K562 (cell line): ENCODE results near the gene TRAPPC2B. TPM values are rescaled to one million over a fixed set of nuclear protein-coding genes. Genes with fewer than 3 reads are reported as not detected.

Source experiments
- FOSL1 ChIP-seq: fragments of 200-800 bp; sonication (Bioruptor generic); conservative IDR thresholded peaks from 2 replicates; pipeline ENCODE4 v1.6.1; 2016; ENCODE audit warnings: missing genetic modification characterization, missing compliant biosample characterization
- FOXM1 ChIP-seq, 2 experiments: fragments of 450-650 bp in 1 of 2; sonication (generic) in 1 of 2; formaldehyde crosslinking in 1 of 2; IDR thresholded peaks; 2 replicates each; pipeline versions ENCODE4 v1.6.1 to v1.9.0; 2017 to 2022; ENCODE audit warnings: low read depth in 2 of 2, mild to moderate bottlenecking in 2 of 2, missing genetic modification reagents in 1 of 2, moderate library complexity in 1 of 2
- HIVEP1 ChIP-seq: fragments of 250-450 bp; sonication (Bioruptor Pico); IDR thresholded peaks from 2 replicates; pipeline ENCODE4 v1.4.0; 2020; ENCODE audit warnings: mild to moderate bottlenecking
- MEF2A ChIP-seq: IDR thresholded peaks from 2 replicates; pipeline ENCODE4 v1.6.1; 2011; ENCODE audit warnings: low read depth, mild to moderate bottlenecking, low read length, moderate library complexity; ENCODE audit not compliant: control insufficient read depth
- MEF2D ChIP-seq: conservative IDR thresholded peaks from 2 replicates; pipeline ENCODE4 v1.6.1; 2016; ENCODE audit warnings: low read depth, missing genetic modification characterization, missing compliant biosample characterization
- NBN ChIP-seq: fragments of 450-650 bp; IDR thresholded peaks from 2 replicates; pipeline ENCODE4 v1.6.1; 2016; ENCODE audit warnings: low read depth, mild to moderate bottlenecking
- NR2F6 ChIP-seq: fragments of 450-650 bp; formaldehyde crosslinking; IDR thresholded peaks from 2 replicates; pipeline ENCODE4 v1.4.0; 2020; ENCODE audit warnings: mild to moderate bottlenecking
- RCOR1 ChIP-seq, 2 experiments: IDR thresholded peaks; 2 replicates each; pipeline ENCODE4 v1.6.1; 2012; ENCODE audit warnings: low read depth in 2 of 2, low read length in 2 of 2, borderline replicate concordance in 1 of 2, improper control_type of control experiment in 1 of 2
- ZNF445 ChIP-seq: fragments of 250-450 bp; sonication (Bioruptor Pico); IDR thresholded peaks from 2 replicates; pipeline ENCODE4 v1.4.0; 2020; ENCODE audit warnings: low read depth, mild to moderate bottlenecking, moderate library complexity
- polyA plus RNA-seq, 8 experiments: library from polyadenylated mRNA; depleted of rRNA in 4 of 8; stranded (reverse) in 5 of 8; unstranded in 3 of 8; fragments of >200 nt; fragmentation: Nextera tagmentation in 2 of 8; fragmentation: Illumina TruSeq in 1 of 8; extraction: Ambion mirVana in 2 of 8; extraction: Trizol in 1 of 8; gene quantifications; 2 replicates each; pipeline versions ENCODE4 v1.2.1 to v1.2.3, GENCODE V29; 2011 to 2014; ENCODE audit warnings: inconsistent platforms in 1 of 8, missing spikeins in 1 of 8
- total RNA-seq, 7 experiments: library from RNA; depleted of rRNA in 6 of 7; stranded (reverse); fragments of >200 nt in 6 of 7; fragmentation: Illumina TruSeq in 2 of 7; extraction: Trizol in 2 of 7; gene quantifications; 2 replicates each; pipeline versions ENCODE4 v1.2.1 to v1.2.3, GENCODE V29; 2011 to 2021; ENCODE audit warnings: low replicate concordance in 1 of 7
- TF ChIP-seq, protein P1 (sequence below): fragments of 250-450 bp; sonication (Bioruptor Pico); IDR thresholded peaks from 2 replicates; pipeline ENCODE4 v1.8.0; 2021; ENCODE audit warnings: borderline replicate concordance, mild to moderate bottlenecking, moderate library complexity; ENCODE audit not compliant: poor library complexity, severe bottlenecking
- TF ChIP-seq, protein P2 (sequence below): sonication (generic); formaldehyde crosslinking; IDR thresholded peaks from 2 replicates; pipeline ENCODE4 v1.8.0; 2022; ENCODE audit warnings: mild to moderate bottlenecking, missing genetic modification reagents
- TF ChIP-seq, protein P3 (sequence below): fragments of 250-450 bp; sonication (Bioruptor Pico); IDR thresholded peaks from 2 replicates; pipeline ENCODE4 v1.5.0; 2021; ENCODE audit warnings: mild to moderate bottlenecking, moderate library complexity
- TF ChIP-seq, protein P4 (sequence below): sonication (generic); formaldehyde crosslinking; IDR thresholded peaks from 2 replicates; pipeline ENCODE4 v1.8.0; 2022; ENCODE audit warnings: missing genetic modification reagents, mild to moderate bottlenecking, borderline replicate concordance
- TF ChIP-seq, protein P5 (sequence below): IDR thresholded peaks from 2 replicates; pipeline ENCODE4 v1.6.1; 2011; ENCODE audit not compliant: insufficient read length; ENCODE audit errors: extremely low read depth
- TF ChIP-seq, protein P6 (sequence below): fragments of 250-450 bp; sonication (Bioruptor Pico); IDR thresholded peaks from 2 replicates; pipeline ENCODE4 v1.8.0; 2021; ENCODE audit warnings: moderate library complexity, mild to moderate bottlenecking, inconsistent platforms

The TRAPPC2B gene
- total and polyA plus RNA-seq, 9 of the 15 experiments (the other 6 are each of a cell fraction or from before 2014, with no cell fraction given), result 2.2 to 20.4 (median 4.6) TPM

DNA sequence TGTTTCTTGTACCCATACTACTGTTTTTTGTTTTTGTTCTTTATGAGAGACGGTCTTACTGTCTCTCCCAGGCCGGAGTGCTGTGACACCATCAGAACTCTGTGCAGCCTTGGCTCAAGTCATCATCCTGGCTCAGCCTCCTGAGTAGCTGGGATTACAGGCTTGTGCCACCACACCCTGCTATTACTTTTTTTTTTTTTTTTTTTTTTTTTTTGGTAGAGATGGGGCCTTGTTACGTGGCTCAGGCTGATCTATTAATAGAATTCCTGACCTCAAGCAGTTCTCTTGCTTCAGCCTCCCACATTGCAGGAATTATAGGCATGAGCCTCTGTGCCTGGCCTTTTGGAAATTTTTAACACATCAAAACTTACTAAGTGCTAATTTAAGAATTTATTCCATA is 15.2 kb upstream of the TRAPPC2B start (continued):
- TF ChIP-seq, protein P1, sequence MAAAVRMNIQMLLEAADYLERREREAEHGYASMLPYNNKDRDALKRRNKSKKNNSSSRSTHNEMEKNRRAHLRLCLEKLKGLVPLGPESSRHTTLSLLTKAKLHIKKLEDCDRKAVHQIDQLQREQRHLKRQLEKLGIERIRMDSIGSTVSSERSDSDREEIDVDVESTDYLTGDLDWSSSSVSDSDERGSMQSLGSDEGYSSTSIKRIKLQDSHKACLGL (CRISPR knock-in tag), result no peak
- no peak for TF ChIP-seq FOSL1 (tag)
- peak; percentile 70 for TF ChIP-seq MEF2D (tag)
- TF ChIP-seq MEF2A, result peak; percentile 75
- TF ChIP-seq, protein P2, sequence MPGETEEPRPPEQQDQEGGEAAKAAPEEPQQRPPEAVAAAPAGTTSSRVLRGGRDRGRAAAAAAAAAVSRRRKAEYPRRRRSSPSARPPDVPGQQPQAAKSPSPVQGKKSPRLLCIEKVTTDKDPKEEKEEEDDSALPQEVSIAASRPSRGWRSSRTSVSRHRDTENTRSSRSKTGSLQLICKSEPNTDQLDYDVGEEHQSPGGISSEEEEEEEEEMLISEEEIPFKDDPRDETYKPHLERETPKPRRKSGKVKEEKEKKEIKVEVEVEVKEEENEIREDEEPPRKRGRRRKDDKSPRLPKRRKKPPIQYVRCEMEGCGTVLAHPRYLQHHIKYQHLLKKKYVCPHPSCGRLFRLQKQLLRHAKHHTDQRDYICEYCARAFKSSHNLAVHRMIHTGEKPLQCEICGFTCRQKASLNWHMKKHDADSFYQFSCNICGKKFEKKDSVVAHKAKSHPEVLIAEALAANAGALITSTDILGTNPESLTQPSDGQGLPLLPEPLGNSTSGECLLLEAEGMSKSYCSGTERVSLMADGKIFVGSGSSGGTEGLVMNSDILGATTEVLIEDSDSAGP (CRISPR knock-in tag), result no peak
- TF ChIP-seq FOXM1 (IDR thresholded peaks at IDR 0.05; ENCODE audit: low read depth), result no peak
- TF ChIP-seq FOXM1 (CRISPR knock-in tag; IDR thresholded peaks at IDR 0.05; ENCODE audit: low read depth), result no peak
- TF ChIP-seq, protein P3, sequence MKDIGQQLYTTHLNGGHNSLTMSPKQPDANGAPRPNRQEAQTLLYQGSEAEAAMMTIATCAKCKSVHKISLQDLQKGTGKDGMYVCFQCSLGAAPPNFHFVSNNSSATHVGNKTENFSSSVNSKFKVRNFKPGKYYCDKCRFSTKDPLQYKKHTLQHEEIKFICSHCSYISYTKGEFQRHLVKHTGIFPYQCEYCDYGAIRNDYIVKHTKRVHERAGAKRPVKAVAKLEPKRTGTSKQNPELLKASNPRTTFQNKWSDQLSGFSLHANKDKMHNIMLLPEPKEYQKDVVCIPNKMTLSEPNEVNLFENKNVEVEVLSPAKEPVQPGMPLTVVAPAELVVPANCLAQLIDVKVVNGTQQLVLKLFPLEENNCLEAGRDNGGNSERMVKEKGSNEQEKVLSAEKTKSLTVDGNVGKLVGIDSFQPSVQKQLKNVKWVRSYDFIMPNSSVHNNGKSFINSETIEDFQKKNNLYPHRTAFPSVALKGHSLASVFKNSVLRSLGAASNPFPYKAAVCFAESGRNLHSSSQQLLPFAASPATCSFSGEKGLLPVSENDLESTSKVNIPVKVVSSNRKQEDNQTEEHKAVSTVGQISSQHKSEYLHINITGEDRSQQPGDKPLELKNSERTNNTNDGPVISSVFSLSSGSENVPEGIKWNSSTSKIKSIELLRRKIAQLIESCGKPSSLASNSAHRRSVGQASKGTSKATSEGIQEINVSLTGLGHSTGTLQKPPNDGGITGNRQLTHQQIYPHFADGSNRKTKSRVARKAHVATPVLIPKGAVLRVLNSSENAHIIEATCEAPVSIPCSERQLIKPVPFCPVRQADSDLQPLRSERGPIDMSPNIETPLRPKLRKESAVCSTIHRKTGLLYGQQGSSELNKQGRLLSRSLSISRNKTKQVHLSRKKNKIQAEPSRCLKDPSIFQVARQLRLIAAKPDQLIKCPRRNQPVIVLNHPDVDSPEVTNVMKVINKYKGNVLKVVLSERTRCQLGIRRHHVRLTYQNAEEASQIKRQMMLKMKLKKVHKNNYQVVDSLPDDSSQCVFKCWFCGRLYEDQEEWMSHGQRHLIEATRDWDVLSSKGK (CRISPR knock-in tag), result no peak
- no peak for TF ChIP-seq NBN
- TF ChIP-seq ZNF445, result no peak
- TF ChIP-seq, protein P4, sequence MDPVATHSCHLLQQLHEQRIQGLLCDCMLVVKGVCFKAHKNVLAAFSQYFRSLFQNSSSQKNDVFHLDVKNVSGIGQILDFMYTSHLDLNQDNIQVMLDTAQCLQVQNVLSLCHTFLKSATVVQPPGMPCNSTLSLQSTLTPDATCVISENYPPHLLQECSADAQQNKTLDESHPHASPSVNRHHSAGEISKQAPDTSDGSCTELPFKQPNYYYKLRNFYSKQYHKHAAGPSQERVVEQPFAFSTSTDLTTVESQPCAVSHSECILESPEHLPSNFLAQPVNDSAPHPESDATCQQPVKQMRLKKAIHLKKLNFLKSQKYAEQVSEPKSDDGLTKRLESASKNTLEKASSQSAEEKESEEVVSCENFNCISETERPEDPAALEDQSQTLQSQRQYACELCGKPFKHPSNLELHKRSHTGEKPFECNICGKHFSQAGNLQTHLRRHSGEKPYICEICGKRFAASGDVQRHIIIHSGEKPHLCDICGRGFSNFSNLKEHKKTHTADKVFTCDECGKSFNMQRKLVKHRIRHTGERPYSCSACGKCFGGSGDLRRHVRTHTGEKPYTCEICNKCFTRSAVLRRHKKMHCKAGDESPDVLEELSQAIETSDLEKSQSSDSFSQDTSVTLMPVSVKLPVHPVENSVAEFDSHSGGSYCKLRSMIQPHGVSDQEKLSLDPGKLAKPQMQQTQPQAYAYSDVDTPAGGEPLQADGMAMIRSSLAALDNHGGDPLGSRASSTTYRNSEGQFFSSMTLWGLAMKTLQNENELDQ, result no peak
- TF ChIP-seq, protein P5, sequence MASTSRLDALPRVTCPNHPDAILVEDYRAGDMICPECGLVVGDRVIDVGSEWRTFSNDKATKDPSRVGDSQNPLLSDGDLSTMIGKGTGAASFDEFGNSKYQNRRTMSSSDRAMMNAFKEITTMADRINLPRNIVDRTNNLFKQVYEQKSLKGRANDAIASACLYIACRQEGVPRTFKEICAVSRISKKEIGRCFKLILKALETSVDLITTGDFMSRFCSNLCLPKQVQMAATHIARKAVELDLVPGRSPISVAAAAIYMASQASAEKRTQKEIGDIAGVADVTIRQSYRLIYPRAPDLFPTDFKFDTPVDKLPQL, result no peak
- TF ChIP-seq RCOR1 (IDR thresholded peaks at IDR 0.05; ENCODE audit: borderline replicate concordance in 1 of 2, low read depth in 2 of 2, low read length in 2 of 2), result no peak
- TF ChIP-seq NR2F6 (CRISPR knock-in tag), result no peak
- TF ChIP-seq, protein P6, sequence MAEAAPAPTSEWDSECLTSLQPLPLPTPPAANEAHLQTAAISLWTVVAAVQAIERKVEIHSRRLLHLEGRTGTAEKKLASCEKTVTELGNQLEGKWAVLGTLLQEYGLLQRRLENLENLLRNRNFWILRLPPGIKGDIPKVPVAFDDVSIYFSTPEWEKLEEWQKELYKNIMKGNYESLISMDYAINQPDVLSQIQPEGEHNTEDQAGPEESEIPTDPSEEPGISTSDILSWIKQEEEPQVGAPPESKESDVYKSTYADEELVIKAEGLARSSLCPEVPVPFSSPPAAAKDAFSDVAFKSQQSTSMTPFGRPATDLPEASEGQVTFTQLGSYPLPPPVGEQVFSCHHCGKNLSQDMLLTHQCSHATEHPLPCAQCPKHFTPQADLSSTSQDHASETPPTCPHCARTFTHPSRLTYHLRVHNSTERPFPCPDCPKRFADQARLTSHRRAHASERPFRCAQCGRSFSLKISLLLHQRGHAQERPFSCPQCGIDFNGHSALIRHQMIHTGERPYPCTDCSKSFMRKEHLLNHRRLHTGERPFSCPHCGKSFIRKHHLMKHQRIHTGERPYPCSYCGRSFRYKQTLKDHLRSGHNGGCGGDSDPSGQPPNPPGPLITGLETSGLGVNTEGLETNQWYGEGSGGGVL, result no peak
- TF ChIP-seq HIVEP1, result no peak
